PC-3 (cell line): Measurements from ENCODE around the gene TFAP2B. TPM values are rescaled to one million over a fixed set of nuclear protein-coding genes. Genes with fewer than 3 reads are reported as not detected.

ENCODE experiments used
- ATAC-seq: fragments of 200-7000 bp; cut with Tn5 transposase; 2 replicates; pipeline ENCODE4 v1.9.1; 2020; ENCODE audit warnings: mild to moderate bottlenecking, moderate library complexity
- BruUV-seq: library from RNA; stranded (reverse); fragments of 400-500 nt; replicated peaks from 2 replicates; lab custom pipeline; 2021; lab: Mats Ljungman, UMichigan
- CTCF ChIA-PET: fragments of 300-600 bp; sonication (Branson Sonifier 250); formaldehyde crosslinking; loops from one replicate; lab custom pipeline; 2022; ENCODE audit warnings: antibody characterized with exemption; lab: Charles Lee
- POLR2A ChIA-PET: fragments of 300-600 bp; sonication (Branson Sonifier 250); formaldehyde crosslinking; loops from one replicate; lab custom pipeline; 2022; ENCODE audit warnings: antibody characterized with exemption; ENCODE audit not compliant: unreplicated experiment; lab: Charles Lee
- DNase-seq: peaks from one replicate; pipeline ENCODE4 v3.0.0-alpha.2; 2015
- H2AFZ ChIP-seq: fragments of 300-600 bp; sonication (generic); 2 replicates; pipeline ENCODE4 v1.6.0; 2016; ENCODE audit warnings: antibody characterized with exemption, low read length
- H3F3A ChIP-seq: fragments of 300-600 bp; sonication (generic); one replicate; pipeline ENCODE4 v1.6.0; 2017; ENCODE audit warnings: antibody characterized with exemption, low read length, control low read depth, mild to moderate bottlenecking; ENCODE audit not compliant: unreplicated experiment
- H3K27ac ChIP-seq: fragments of 300-600 bp; sonication (generic); 2 replicates; pipeline ENCODE4 v1.5.1; 2016; ENCODE audit warnings: mild to moderate bottlenecking, low read length
- H3K27me3 ChIP-seq: fragments of 300-600 bp; sonication (generic); 2 replicates; pipeline ENCODE4 v1.6.1; 2016; ENCODE audit warnings: low read length, mixed read lengths
- H3K36me3 ChIP-seq: fragments of 300-600 bp; sonication (generic); 2 replicates; pipeline ENCODE4 v1.6.1; 2016; ENCODE audit warnings: low read depth, mixed run types, low read length, mixed read lengths
- H3K4me1 ChIP-seq: fragments of 300-600 bp; sonication (generic); 2 replicates; pipeline ENCODE4 v1.5.1; 2016; ENCODE audit warnings: low read length; ENCODE audit not compliant: insufficient read depth
- H3K4me2 ChIP-seq: fragments of 300-600 bp; sonication (generic); 2 replicates; pipeline ENCODE4 v1.6.0; 2016; ENCODE audit warnings: low read length
- H3K4me3 ChIP-seq: fragments of 300-600 bp; sonication (generic); 2 replicates; pipeline ENCODE4 v1.5.1; 2016; ENCODE audit warnings: mild to moderate bottlenecking, low read length, mixed read lengths
- H3K79me2 ChIP-seq: fragments of 300-600 bp; sonication (generic); 2 replicates; pipeline ENCODE4 v1.6.1; 2017; ENCODE audit warnings: low read length, mixed read lengths
- H3K9ac ChIP-seq: fragments of 300-600 bp; sonication (generic); 2 replicates; pipeline ENCODE4 v1.6.0; 2016; ENCODE audit warnings: mild to moderate bottlenecking, low read length
- H3K9me2 ChIP-seq: fragments of 300-600 bp; sonication (generic); replicated peaks from 2 replicates; pipeline ENCODE4 v1.6.1; 2016; ENCODE audit warnings: mixed run types, low read length, mixed read lengths
- H3K9me3 ChIP-seq: fragments of 300-600 bp; sonication (generic); 2 replicates; pipeline ENCODE4 v1.6.1; 2016; ENCODE audit warnings: low read length, mixed read lengths
- H4K20me1 ChIP-seq: fragments of 300-600 bp; sonication (generic); 2 replicates; pipeline ENCODE4 v1.6.1; 2016; ENCODE audit warnings: low read length, mixed read lengths
- CTCF ChIP-seq: fragments of 300-600 bp; sonication (generic); conservative IDR thresholded peaks from 2 replicates; pipeline ENCODE4 v1.5.1; 2017; ENCODE audit warnings: antibody characterized with exemption, low read depth, mild to moderate bottlenecking, low read length
- EZH2 ChIP-seq: fragments of 300-600 bp; sonication (generic); IDR thresholded peaks from one replicate; pipeline ENCODE4 v1.6.1; 2017; ENCODE audit warnings: antibody characterized with exemption, mild to moderate bottlenecking, low read length; ENCODE audit not compliant: unreplicated experiment
- EZH2phosphoT487 ChIP-seq: fragments of 300-600 bp; sonication (generic); IDR thresholded peaks from 2 replicates; pipeline ENCODE4 v1.6.1; 2018; ENCODE audit warnings: mild to moderate bottlenecking, antibody characterized with exemption, low read length, borderline replicate concordance
- intact Hi-C: fragments of 100-400 bp; cut with micrococcal nuclease; formaldehyde crosslinking; loops from 2 replicates; pipeline ENCODE4 v1.9.0; 2023
- total RNA-seq: library from RNA; depleted of rRNA; stranded (reverse); fragments of >200 nt; gene quantifications from 2 replicates; pipeline ENCODE4 v1.2.3, GENCODE V29; 2014

Gene TFAP2B
- total RNA-seq, 1 experiment from 2014 or later, result not detected

- CTCF ChIA-PET, result no interaction called here
- H3K4me2 ChIP-seq, result peak overlapping the region; percentile 77
- H3K9ac ChIP-seq, result no peak overlapping the region
- ATAC-seq, result peak; percentile 58; the same call in 1 of the 2 replicates
- no peaks in the 10 kb centered on the region for H3K4me1 ChIP-seq
- peak overlapping the region; percentile 57 for H3K4me3 ChIP-seq
- intact Hi-C loops, result no loop called here
- no peaks in the 10 kb centered on the region for H3K9me2 ChIP-seq
- peak overlapping the region; percentile 63 for H2AFZ ChIP-seq
- no peaks in the 10 kb centered on the region for H3K9me3 ChIP-seq
- H3K79me2 ChIP-seq, result no peaks in the 10 kb centered on the region
- no TSS peak for BruUV-seq
- no peaks in the 10 kb centered on the region for H3F3A ChIP-seq
- H3K36me3 ChIP-seq, result no peaks in the 10 kb centered on the region
- no peak overlapping the region for H3K27ac ChIP-seq
- peak; percentile 40 for DNase-seq
- POLR2A ChIA-PET, result no interaction called here
- TF ChIP-seq CTCF, result no peak
- TF ChIP-seq EZH2, result no peak
- no peak for TF ChIP-seq EZH2phosphoT487
- H4K20me1 ChIP-seq, result no peaks in the 10 kb centered on the region
- peaks cover 52% of the 10 kb centered on the region for H3K27me3 ChIP-seq
Observed at GRCh38 chr6:50850223-50851048, 31.8 kb downstream of the TFAP2B start.

GRCh38 chr6:50851049-50851845, 32.6 kb downstream of the TFAP2B start:
- no peaks in the 10 kb centered on the region for H3K9me2 ChIP-seq
- POLR2A ChIA-PET, result no interaction called here
- no peaks in the 10 kb centered on the region for H3F3A ChIP-seq
- H2AFZ ChIP-seq, result no peak overlapping the region
- DNase-seq (no peak), ATAC-seq (no peak)
- H3K4me2 ChIP-seq, result no peak overlapping the region
- H3K27ac ChIP-seq, result no peak overlapping the region
- no peaks in the 10 kb centered on the region for H3K9me3 ChIP-seq
- TF ChIP-seq EZH2, result no peak
- TF ChIP-seq EZH2phosphoT487, result no peak
- TF ChIP-seq CTCF, result no peak
- BruUV-seq, result no TSS peak
- no peaks in the 10 kb centered on the region for H3K4me1 ChIP-seq
- H3K36me3 ChIP-seq, result no peaks in the 10 kb centered on the region
- CTCF ChIA-PET, result no interaction called here
- no peaks in the 10 kb centered on the region for H3K79me2 ChIP-seq
- intact Hi-C loops, result no loop called here
- H3K4me3 ChIP-seq, result no peak overlapping the region
- H4K20me1 ChIP-seq, result no peaks in the 10 kb centered on the region
- no peak overlapping the region for H3K9ac ChIP-seq
- peaks cover 49% of the 10 kb centered on the region for H3K27me3 ChIP-seq
